ENCODE data around the gene GADD45B.
A peak's percentile ranks its signal among the peaks of the same experiment; 100 is the strongest.
"Not testable (repeated sequence)": the region's sequence is repeated elsewhere in the genome, so short reads cannot be mapped to it uniquely, and the experiment has no call there.

Gene GADD45B

DNA sequence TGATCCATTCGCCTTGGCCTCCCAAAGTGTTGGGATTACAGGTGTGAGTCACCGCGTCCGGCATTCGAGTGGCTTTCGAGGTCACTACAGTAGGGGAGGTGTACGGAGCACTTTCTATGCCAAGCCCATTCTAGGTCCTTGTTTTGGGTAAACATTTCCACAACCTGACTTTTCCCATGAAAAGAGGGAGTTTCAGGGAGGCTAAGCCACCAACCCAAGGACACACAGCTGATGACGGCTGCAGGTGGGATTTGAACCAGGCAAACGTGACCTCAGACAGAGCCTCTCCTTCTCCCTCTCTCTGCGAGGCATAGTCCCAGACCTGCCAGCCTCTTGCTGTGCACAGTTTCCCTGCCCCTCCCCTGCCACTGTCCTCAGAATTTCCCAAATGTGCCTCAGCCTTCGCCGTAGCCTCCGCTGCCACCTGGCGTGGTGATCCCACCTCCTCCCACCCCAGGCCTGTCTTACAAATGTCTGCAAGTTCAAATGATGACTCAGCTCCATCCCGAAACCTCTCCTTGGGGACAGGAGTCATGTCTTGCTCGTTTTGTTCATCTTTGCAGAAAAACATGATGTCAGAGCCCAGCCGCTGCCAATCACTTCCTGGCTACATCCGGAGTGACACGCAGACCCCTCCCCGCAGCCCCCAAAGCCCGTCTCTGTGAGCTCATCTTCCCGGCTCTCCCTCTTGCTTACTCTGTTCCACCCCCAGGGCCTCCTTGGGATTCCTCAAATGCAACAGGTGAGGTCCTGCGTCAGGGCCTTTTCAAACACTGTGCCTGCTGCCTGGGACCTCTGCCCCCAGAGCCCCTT is 6.6 kb upstream of the GADD45B start:
- DNase-seq (ENCODE audit: low read depth, low spot score) = no peak
- ChIA-PET POLR2A (interaction anchor here (0.7 kb wide), 1 partner anchor 142 kb away, joined by 3 read pairs; no protein-coding TSS in a partner anchor), CTCF (interaction anchor here (1.7 to 14.8 kb wide), 4 partner anchors 111 to 167 kb away, joined by 5 to 232 read pairs (median 9); no protein-coding TSS in a partner anchor)
- no peak overlapping the region for H3K4me3 ChIP-seq (ENCODE audit: low read depth, low read length)
- TF ChIP-seq, protein P1, sequence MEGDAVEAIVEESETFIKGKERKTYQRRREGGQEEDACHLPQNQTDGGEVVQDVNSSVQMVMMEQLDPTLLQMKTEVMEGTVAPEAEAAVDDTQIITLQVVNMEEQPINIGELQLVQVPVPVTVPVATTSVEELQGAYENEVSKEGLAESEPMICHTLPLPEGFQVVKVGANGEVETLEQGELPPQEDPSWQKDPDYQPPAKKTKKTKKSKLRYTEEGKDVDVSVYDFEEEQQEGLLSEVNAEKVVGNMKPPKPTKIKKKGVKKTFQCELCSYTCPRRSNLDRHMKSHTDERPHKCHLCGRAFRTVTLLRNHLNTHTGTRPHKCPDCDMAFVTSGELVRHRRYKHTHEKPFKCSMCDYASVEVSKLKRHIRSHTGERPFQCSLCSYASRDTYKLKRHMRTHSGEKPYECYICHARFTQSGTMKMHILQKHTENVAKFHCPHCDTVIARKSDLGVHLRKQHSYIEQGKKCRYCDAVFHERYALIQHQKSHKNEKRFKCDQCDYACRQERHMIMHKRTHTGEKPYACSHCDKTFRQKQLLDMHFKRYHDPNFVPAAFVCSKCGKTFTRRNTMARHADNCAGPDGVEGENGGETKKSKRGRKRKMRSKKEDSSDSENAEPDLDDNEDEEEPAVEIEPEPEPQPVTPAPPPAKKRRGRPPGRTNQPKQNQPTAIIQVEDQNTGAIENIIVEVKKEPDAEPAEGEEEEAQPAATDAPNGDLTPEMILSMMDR (IDR thresholded peaks at IDR 0.05; ENCODE audit: insufficient read depth, low read length, missing control alignments) = no peak

GRCh38 chr19:2469915-2470200 is 6.1 kb upstream of the GADD45B start:
- not testable (repeated sequence) for H3K4me3 ChIP-seq (ENCODE audit: low read depth, low read length); DNase-seq (ENCODE audit: low read depth, low spot score)
- ChIA-PET CTCF (interaction anchor here (1.7 to 14.8 kb wide), 3 partner anchors 110 to 166 kb away, joined by 6 to 232 read pairs (median 12); no protein-coding TSS in a partner anchor), POLR2A (interaction anchor here (0.7 kb wide), 1 partner anchor 141 kb away, joined by 3 read pairs; no protein-coding TSS in a partner anchor)

GRCh38 chr19:2474232-2475017 is 1.5 kb upstream of the GADD45B start:
- TF ChIP-seq, protein P1 (IDR thresholded peaks at IDR 0.05; ENCODE audit: insufficient read depth, low read length, missing control alignments) = peak; percentile 95
- DNase-seq (ENCODE audit: low read depth, low spot score) = no peak
- ChIA-PET POLR2A (interaction anchor here (6.9 kb wide), 1 partner anchor 105 kb away, joined by 240 read pairs; no protein-coding TSS in a partner anchor), CTCF (interaction anchor here (0.5 to 14.8 kb wide), 22 partner anchors 11 to 163 kb away, joined by 3 to 232 read pairs (median 6); partner anchors contain the start of gene LMNB2)
- peak overlapping the region; percentile 65 for H3K4me3 ChIP-seq (ENCODE audit: low read depth, low read length)

GRCh38 chr19:2475018-2475701 is 767 bp upstream of the GADD45B start:
- peak overlapping the region; percentile 65 for H3K4me3 ChIP-seq (ENCODE audit: low read depth, low read length)
- DNase-seq (ENCODE audit: low read depth, low spot score) = no peak
- ChIA-PET POLR2A (interaction anchor here (0.7 to 6.9 kb wide), 43 partner anchors 9 to 310 kb away, joined by 3 to 240 read pairs (median 9); partner anchors contain the start of genes LMNB2, THOP1 and TIMM13), CTCF (interaction anchor here (0.8 to 6.7 kb wide), 9 partner anchors 9 to 162 kb away, joined by 3 to 68 read pairs (median 4); no protein-coding TSS in a partner anchor)
- TF ChIP-seq, protein P1 (IDR thresholded peaks at IDR 0.05; ENCODE audit: insufficient read depth, low read length, missing control alignments) = no peak

DNA sequence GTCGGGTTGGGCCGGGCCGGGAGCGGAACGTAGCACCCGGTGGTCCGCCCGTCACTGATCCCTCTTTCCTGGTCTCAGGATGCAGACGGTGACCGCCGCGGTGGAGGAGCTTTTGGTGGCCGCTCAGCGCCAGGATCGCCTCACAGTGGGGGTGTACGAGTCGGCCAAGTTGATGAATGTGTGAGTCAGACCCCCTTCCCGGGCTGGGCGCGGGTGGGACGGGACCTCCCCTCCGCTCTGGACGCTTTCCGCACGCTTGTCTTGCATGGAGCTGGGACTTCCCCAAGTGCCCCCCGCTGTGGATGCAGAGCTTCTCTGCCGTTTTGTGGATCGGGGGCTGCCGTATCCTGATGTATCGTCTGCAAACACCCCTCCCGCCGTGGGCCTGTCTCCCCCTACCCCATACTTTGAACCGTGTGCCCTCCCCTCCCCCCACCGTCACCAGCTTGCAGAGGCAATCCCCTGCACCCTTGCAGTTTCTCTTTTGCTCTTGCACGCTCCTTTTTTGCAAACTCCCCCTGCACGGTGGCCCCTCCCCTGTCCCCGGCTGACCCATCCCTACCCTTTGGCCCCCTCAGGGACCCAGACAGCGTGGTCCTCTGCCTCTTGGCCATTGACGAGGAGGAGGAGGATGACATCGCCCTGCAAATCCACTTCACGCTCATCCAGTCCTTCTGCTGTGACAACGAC is 669 bp downstream of the GADD45B start:
- ChIA-PET CTCF (interaction anchor here (0.5 to 6.7 kb wide), 15 partner anchors 11 to 172 kb away, joined by 3 to 68 read pairs (median 4); no protein-coding TSS in a partner anchor), POLR2A (interaction anchor here (0.6 to 6.9 kb wide), 47 partner anchors 8 to 309 kb away, joined by 3 to 240 read pairs (median 9); partner anchors contain the start of genes LMNB2, THOP1 and TIMM13)
- no peak for DNase-seq (ENCODE audit: low read depth, low spot score)
- TF ChIP-seq, protein P1 (IDR thresholded peaks at IDR 0.05; ENCODE audit: insufficient read depth, low read length, missing control alignments) = no peak
- peak overlapping the region; percentile 100 for H3K4me3 ChIP-seq (ENCODE audit: low read depth, low read length)
